ENCODE results near the gene MLLT1. TPM values are rescaled to one million over a fixed set of nuclear protein-coding genes. Genes with fewer than 3 reads are reported as not detected.

The MLLT1 gene
- total RNA-seq, 1 experiment from 2014 or later, result 80.1 TPM

- no TSS peak for BruUV-seq (replicated peaks)
- ChIA-PET POLR2A (ENCODE audit: low non-redundant PET) (no interaction called here), CTCF (interaction anchor here (0.6 kb wide), 1 partner anchor 141 kb away, joined by 3 read pairs; no protein-coding TSS in a partner anchor)
- Histone ChIP-seq H3K36me3 (ENCODE audit: insufficient read depth, low read length, poor library complexity, severe bottlenecking) (peaks cover 7% of the 10 kb centered on the region), H3K4me1 (ENCODE audit: insufficient read depth, low read length, poor library complexity, severe bottlenecking) (peaks cover 16% of the 10 kb centered on the region), H3K9me3 (ENCODE audit: low read depth, low read length, poor library complexity, severe bottlenecking) (no peaks in the 10 kb centered on the region), H3K4me3 (ENCODE audit: low read depth, low read length, poor library complexity, severe bottlenecking) (no peak overlapping the region), H3K27ac (ENCODE audit: low read depth, low read length, poor library complexity, severe bottlenecking) (peak overlapping the region; percentile 16), H3K27me3 (replicated peaks; ENCODE audit: insufficient read depth, low read depth, low read length, poor library complexity) (no peaks in the 10 kb centered on the region)
- intact Hi-C loops (cut with micrococcal nuclease; ENCODE audit: unreplicated experiment), result no loop called here
- no peak for DNase-seq (ENCODE audit: low spot score)
- TF ChIP-seq EZH2 (IDR thresholded peaks at IDR 0.05; ENCODE audit: borderline replicate concordance, low read depth, low read length, poor library complexity, severe bottlenecking) (no peak), CTCF (conservative IDR thresholded peaks at IDR 0.05; ENCODE audit: low read depth, low read length) (no peak)
Measured at GRCh38 chr19:6216236-6216995, 63.4 kb downstream of the MLLT1 start.

GRCh38 chr19:6215701-6216235 is 64.0 kb downstream of the MLLT1 start:
- H3K36me3 ChIP-seq (ENCODE audit: insufficient read depth, low read length, poor library complexity, severe bottlenecking), result peaks cover 2% of the 10 kb centered on the region
- no peak overlapping the region for H3K4me3 ChIP-seq (ENCODE audit: low read depth, low read length, poor library complexity, severe bottlenecking)
- no peak for DNase-seq (ENCODE audit: low spot score)
- peak overlapping the region; percentile 16 for H3K27ac ChIP-seq (ENCODE audit: low read depth, low read length, poor library complexity, severe bottlenecking)
- BruUV-seq (replicated peaks), result no TSS peak
- H3K27me3 ChIP-seq (replicated peaks; ENCODE audit: insufficient read depth, low read depth, low read length, poor library complexity), result no peaks in the 10 kb centered on the region
- ChIA-PET CTCF (no interaction called here), POLR2A (ENCODE audit: low non-redundant PET) (no interaction called here)
- intact Hi-C loops (cut with micrococcal nuclease; ENCODE audit: unreplicated experiment), result no loop called here
- H3K9me3 ChIP-seq (ENCODE audit: low read depth, low read length, poor library complexity, severe bottlenecking), result no peaks in the 10 kb centered on the region
- H3K4me1 ChIP-seq (ENCODE audit: insufficient read depth, low read length, poor library complexity, severe bottlenecking), result peaks cover 16% of the 10 kb centered on the region
- TF ChIP-seq CTCF (conservative IDR thresholded peaks at IDR 0.05; ENCODE audit: low read depth, low read length) (no peak), EZH2 (IDR thresholded peaks at IDR 0.05; ENCODE audit: borderline replicate concordance, low read depth, low read length, poor library complexity, severe bottlenecking) (no peak)

- H3K27ac ChIP-seq (ENCODE audit: low read depth, low read length, poor library complexity, severe bottlenecking), result no peak overlapping the region
- peaks cover 2% of the 10 kb centered on the region for H3K36me3 ChIP-seq (ENCODE audit: insufficient read depth, low read length, poor library complexity, severe bottlenecking)
- H3K4me3 ChIP-seq (ENCODE audit: low read depth, low read length, poor library complexity, severe bottlenecking), result no peak overlapping the region
- BruUV-seq (replicated peaks), result no TSS peak
- CTCF ChIA-PET, result no interaction called here
- no peak for DNase-seq (ENCODE audit: low spot score)
- no peaks in the 10 kb centered on the region for H3K9me3 ChIP-seq (ENCODE audit: low read depth, low read length, poor library complexity, severe bottlenecking)
- POLR2A ChIA-PET (ENCODE audit: low non-redundant PET), result no interaction called here
- H3K4me1 ChIP-seq (ENCODE audit: insufficient read depth, low read length, poor library complexity, severe bottlenecking), result peaks cover 16% of the 10 kb centered on the region
- no peaks in the 10 kb centered on the region for H3K27me3 ChIP-seq (replicated peaks; ENCODE audit: insufficient read depth, low read depth, low read length, poor library complexity)
- intact Hi-C loops (cut with micrococcal nuclease; ENCODE audit: unreplicated experiment), result no loop called here
- no peak for TF ChIP-seq CTCF (conservative IDR thresholded peaks at IDR 0.05; ENCODE audit: low read depth, low read length)
- no peak for TF ChIP-seq EZH2 (IDR thresholded peaks at IDR 0.05; ENCODE audit: borderline replicate concordance, low read depth, low read length, poor library complexity, severe bottlenecking)
Measured at GRCh38 chr19:6214881-6215541, 64.8 kb downstream of the MLLT1 start.
